GM23338 (cell line): ENCODE results near the gene FHL1. TPM values are rescaled to one million over a fixed set of nuclear protein-coding genes. Genes with fewer than 3 reads are reported as not detected.

ENCODE experiments used
- ATAC-seq: fragments of 200-7000 bp; cut with Tn5 transposase; 3 replicates; pipeline ENCODE4 v1.9.1; 2020
- DNase-seq: peaks from one replicate; pipeline ENCODE4 v3.0.0-alpha.2; 2015; ENCODE audit warnings: low spot score
- H2AFZ ChIP-seq: fragments of 200-600 bp; sonication (generic); 2 replicates; pipeline ENCODE4 v1.8.0; 2016; ENCODE audit warnings: antibody characterized with exemption, mild to moderate bottlenecking, moderate library complexity
- H3F3A ChIP-seq: fragments of 200-600 bp; sonication (generic); replicated peaks from 2 replicates; pipeline ENCODE4 v1.8.0; 2017; ENCODE audit warnings: antibody characterized with exemption, mixed run types, low read depth
- H3K27ac ChIP-seq: fragments of 200-600 bp; sonication (generic); 2 replicates; pipeline ENCODE4 v1.6.1; 2016; ENCODE audit warnings: low read depth
- H3K27me3 ChIP-seq: fragments of 200-600 bp; sonication (generic); 2 replicates; pipeline ENCODE4 v1.8.0; 2016; ENCODE audit warnings: mild to moderate bottlenecking, mixed run types, moderate library complexity; ENCODE audit not compliant: insufficient read depth
- H3K36me3 ChIP-seq: fragments of 200-600 bp; sonication (generic); 2 replicates; pipeline ENCODE4 v1.8.0; 2016; ENCODE audit warnings: mild to moderate bottlenecking; ENCODE audit not compliant: insufficient read depth
- H3K4me1 ChIP-seq: fragments of 200-600 bp; sonication (generic); 2 replicates; pipeline ENCODE4 v1.8.0; 2016; ENCODE audit warnings: mild to moderate bottlenecking, moderate library complexity; ENCODE audit not compliant: insufficient read depth
- H3K4me2 ChIP-seq: fragments of 200-600 bp; sonication (generic); 2 replicates; pipeline ENCODE4 v1.7.1; 2017; ENCODE audit warnings: mixed run types
- H3K4me3 ChIP-seq: fragments of 200-600 bp; sonication (generic); 2 replicates; pipeline ENCODE4 v1.6.1; 2016; ENCODE audit warnings: mixed run types
- H3K79me2 ChIP-seq: fragments of 200-600 bp; sonication (generic); replicated peaks from 2 replicates; pipeline ENCODE4 v1.8.0; 2017; ENCODE audit warnings: mild to moderate bottlenecking; ENCODE audit not compliant: insufficient read depth
- H3K9me2 ChIP-seq: fragments of 200-600 bp; sonication (generic); 2 replicates; pipeline ENCODE4 v1.8.0; 2017; ENCODE audit not compliant: insufficient read depth
- H4K20me1 ChIP-seq: fragments of 200-600 bp; sonication (generic); replicated peaks from 2 replicates; pipeline ENCODE4 v1.8.0; 2017; ENCODE audit warnings: mild to moderate bottlenecking; ENCODE audit not compliant: insufficient read depth
- H3K27ac Mint-ChIP-seq: 2 replicates; pipeline ENCODE4 v1.8.0; 2020; ENCODE audit warnings: inconsistent platforms, mild to moderate bottlenecking, moderate library complexity, mixed read lengths
- H3K27me3 Mint-ChIP-seq: 3 replicates; pipeline ENCODE4 v1.8.0; 2022; ENCODE audit warnings: low read depth, mild to moderate bottlenecking, moderate library complexity, mixed read lengths, inconsistent platforms; ENCODE audit not compliant: insufficient read depth, poor library complexity
- H3K36me3 Mint-ChIP-seq: 3 replicates; pipeline ENCODE4 v1.8.0; 2021; ENCODE audit warnings: low read depth, mild to moderate bottlenecking, inconsistent platforms, moderate library complexity, mixed read lengths
- H3K4me1 Mint-ChIP-seq: 3 replicates; pipeline ENCODE4 v1.8.0; 2020; ENCODE audit warnings: mild to moderate bottlenecking, inconsistent platforms, mixed read lengths
- H3K4me3 Mint-ChIP-seq: 3 replicates; pipeline ENCODE4 v1.8.0; 2021; ENCODE audit warnings: moderate library complexity, mild to moderate bottlenecking, inconsistent platforms, mixed read lengths
- H3K9me3 Mint-ChIP-seq: 3 replicates; pipeline ENCODE4 v1.8.0; 2020; ENCODE audit warnings: moderate library complexity, mild to moderate bottlenecking, inconsistent platforms, mixed read lengths
- CREB1 ChIP-seq: fragments of 250-450 bp; sonication (Bioruptor Pico); IDR thresholded peaks from 2 replicates; pipeline ENCODE4 v1.5.0; 2020; ENCODE audit warnings: low read depth, mild to moderate bottlenecking, moderate library complexity
- EZH2 ChIP-seq: fragments of 200-600 bp; sonication (generic); IDR thresholded peaks from one replicate; pipeline ENCODE4 v1.8.0; 2017; ENCODE audit warnings: antibody characterized with exemption, mild to moderate bottlenecking, low read depth; ENCODE audit not compliant: unreplicated experiment
- EZH2phosphoT487 ChIP-seq: fragments of 200-600 bp; sonication (generic); IDR thresholded peaks from one replicate; pipeline ENCODE4 v1.8.1; 2018; ENCODE audit warnings: antibody characterized with exemption; ENCODE audit not compliant: unreplicated experiment
- JUNB ChIP-seq: IDR thresholded peaks from one replicate; pipeline ENCODE4 v1.6.1; 2016; ENCODE audit warnings: antibody characterized with exemption; ENCODE audit not compliant: unreplicated experiment
- NANOG ChIP-seq: IDR thresholded peaks from 2 replicates; pipeline ENCODE4 v1.6.1; 2016; ENCODE audit warnings: antibody characterized with exemption, borderline replicate concordance
- ZNF114 ChIP-seq: fragments of 250-450 bp; sonication (Bioruptor Pico); IDR thresholded peaks from 2 replicates; pipeline ENCODE4 v1.5.0; 2020; ENCODE audit warnings: mild to moderate bottlenecking, moderate library complexity
- ZNF331 ChIP-seq: fragments of 250-450 bp; sonication (Bioruptor Pico); IDR thresholded peaks from 2 replicates; pipeline ENCODE4 v1.5.0; 2020; ENCODE audit warnings: low read depth, mild to moderate bottlenecking, moderate library complexity
- polyA plus RNA-seq: library from polyadenylated mRNA; unstranded; fragments of >200 nt; fragmentation: Nextera tagmentation; extraction: Ambion mirVana; gene quantifications from 2 replicates; pipeline ENCODE4 v1.2.1, GENCODE V29; 2016
- total RNA-seq: library from RNA; depleted of rRNA; stranded (reverse); fragments of >200 nt; shearing (Covaris generic); gene quantifications from 2 replicates; pipeline ENCODE4 v1.2.3, GENCODE V29; 2014
- TF ChIP-seq, protein P1 (sequence below), 2 experiments: fragments of 200-600 bp in 1 of 2; sonication (generic) in 1 of 2; conservative IDR thresholded peaks; 2 replicates each; pipeline versions ENCODE4 v1.5.1 to v1.6.1; 2016 to 2017; ENCODE audit warnings: antibody characterized with exemption in 2 of 2, low read depth in 2 of 2, mild to moderate bottlenecking in 2 of 2, moderate library complexity in 1 of 2
- TF ChIP-seq, protein P2 (sequence below): fragments of 250-450 bp; sonication (Bioruptor Pico); IDR thresholded peaks from 2 replicates; pipeline ENCODE4 v1.5.0; 2020; ENCODE audit warnings: mild to moderate bottlenecking, moderate library complexity
- TF ChIP-seq, protein P3 (sequence below): IDR thresholded peaks from 2 replicates; pipeline ENCODE4 v1.6.1; 2016; ENCODE audit warnings: antibody characterized with exemption

The FHL1 gene
- total and polyA plus RNA-seq, 2 experiments from 2014 or later, result 47.9 to 60.4 TPM

DNA sequence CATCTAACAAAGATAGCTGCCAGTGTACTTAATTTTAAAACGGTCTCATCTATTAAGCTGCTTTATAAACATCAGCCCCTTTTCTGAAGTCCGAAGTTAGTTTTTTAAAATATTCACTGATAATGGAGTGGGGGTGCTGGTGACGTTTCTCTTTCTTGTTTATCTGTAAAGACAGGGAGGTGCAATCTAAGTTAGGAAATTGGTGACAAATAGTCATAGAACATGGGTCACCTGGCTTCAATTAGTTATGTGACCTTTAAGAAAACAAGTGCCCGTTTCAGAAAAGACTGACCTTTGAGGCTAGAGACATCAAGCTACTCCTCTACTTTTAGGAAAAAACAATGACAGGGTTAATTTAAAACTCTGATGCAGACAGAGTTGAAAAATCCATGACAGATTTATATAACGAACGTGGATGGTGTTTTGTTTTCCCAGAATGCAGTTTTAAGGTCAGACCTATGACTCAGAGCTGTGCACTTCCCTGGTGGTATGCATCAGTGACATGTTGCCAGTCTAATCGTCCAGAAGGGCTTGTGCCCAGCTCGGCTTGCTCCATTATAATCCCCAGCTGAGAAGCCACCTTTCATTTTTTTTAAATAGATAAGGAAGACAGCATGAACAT is 38.2 kb downstream of the FHL1 start:
- Histone ChIP-seq H3K4me2 (no peak overlapping the region), H3K4me3 (no peak overlapping the region), H3K27me3 (no peaks in the 10 kb centered on the region), H4K20me1 (no peaks in the 10 kb centered on the region), H3K9me2 (no peaks in the 10 kb centered on the region), H3K27ac (no peak overlapping the region), H3K36me3 (no peaks in the 10 kb centered on the region), H2AFZ (no peak overlapping the region), H3F3A (no peaks in the 10 kb centered on the region), H3K79me2 (no peaks in the 10 kb centered on the region), H3K4me1 (no peaks in the 10 kb centered on the region)
- Mint-ChIP-seq H3K27ac (no peak overlapping the region), H3K4me1 (no peaks in the 10 kb centered on the region), H3K36me3 (no peaks in the 10 kb centered on the region), H3K9me3 (no peaks in the 10 kb centered on the region), H3K27me3 (peaks cover 2% of the 10 kb centered on the region), H3K4me3 (no peak overlapping the region)
- ATAC-seq (no peak), DNase-seq (no peak)
- TF ChIP-seq EZH2 (no peak), ZNF331 (CRISPR knock-in tag) (no peak)
- TF ChIP-seq, protein P1, sequence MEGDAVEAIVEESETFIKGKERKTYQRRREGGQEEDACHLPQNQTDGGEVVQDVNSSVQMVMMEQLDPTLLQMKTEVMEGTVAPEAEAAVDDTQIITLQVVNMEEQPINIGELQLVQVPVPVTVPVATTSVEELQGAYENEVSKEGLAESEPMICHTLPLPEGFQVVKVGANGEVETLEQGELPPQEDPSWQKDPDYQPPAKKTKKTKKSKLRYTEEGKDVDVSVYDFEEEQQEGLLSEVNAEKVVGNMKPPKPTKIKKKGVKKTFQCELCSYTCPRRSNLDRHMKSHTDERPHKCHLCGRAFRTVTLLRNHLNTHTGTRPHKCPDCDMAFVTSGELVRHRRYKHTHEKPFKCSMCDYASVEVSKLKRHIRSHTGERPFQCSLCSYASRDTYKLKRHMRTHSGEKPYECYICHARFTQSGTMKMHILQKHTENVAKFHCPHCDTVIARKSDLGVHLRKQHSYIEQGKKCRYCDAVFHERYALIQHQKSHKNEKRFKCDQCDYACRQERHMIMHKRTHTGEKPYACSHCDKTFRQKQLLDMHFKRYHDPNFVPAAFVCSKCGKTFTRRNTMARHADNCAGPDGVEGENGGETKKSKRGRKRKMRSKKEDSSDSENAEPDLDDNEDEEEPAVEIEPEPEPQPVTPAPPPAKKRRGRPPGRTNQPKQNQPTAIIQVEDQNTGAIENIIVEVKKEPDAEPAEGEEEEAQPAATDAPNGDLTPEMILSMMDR (conservative IDR thresholded peaks at IDR 0.05; ENCODE audit: low read depth in 2 of 2), result no peak

DNA sequence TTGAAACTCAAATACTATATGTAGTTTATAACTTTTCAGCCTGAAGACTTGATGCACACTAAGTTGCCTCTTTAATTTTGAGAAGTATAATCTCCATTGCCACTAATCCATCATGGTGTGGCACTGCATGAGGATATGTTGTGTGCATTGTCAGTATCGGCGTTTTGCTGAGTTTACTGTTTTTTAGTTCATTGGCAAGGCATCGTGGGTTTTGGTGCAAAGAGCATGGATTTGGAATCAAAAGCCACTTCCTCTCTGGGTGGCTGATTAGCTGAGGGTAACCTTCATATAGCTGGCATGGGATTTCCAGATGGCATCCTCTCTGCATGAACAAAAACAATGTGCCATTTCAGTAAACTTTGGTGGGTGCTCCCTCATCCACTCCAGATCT is 38.7 kb downstream of the FHL1 start:
- Histone ChIP-seq H3F3A (no peaks in the 10 kb centered on the region), H3K4me2 (no peak overlapping the region), H3K4me1 (no peaks in the 10 kb centered on the region), H3K36me3 (no peaks in the 10 kb centered on the region), H3K27me3 (no peaks in the 10 kb centered on the region), H2AFZ (no peak overlapping the region), H3K27ac (no peak overlapping the region), H3K79me2 (no peaks in the 10 kb centered on the region), H4K20me1 (no peaks in the 10 kb centered on the region), H3K9me2 (no peaks in the 10 kb centered on the region), H3K4me3 (no peak overlapping the region)
- Mint-ChIP-seq H3K4me1 (no peaks in the 10 kb centered on the region), H3K4me3 (no peak overlapping the region), H3K9me3 (no peaks in the 10 kb centered on the region), H3K36me3 (no peaks in the 10 kb centered on the region), H3K27ac (no peak overlapping the region), H3K27me3 (peaks cover 2% of the 10 kb centered on the region)
- ATAC-seq (no peak), DNase-seq (no peak)
- TF ChIP-seq JUNB, result no peak
- TF ChIP-seq, protein P1 (conservative IDR thresholded peaks at IDR 0.05; ENCODE audit: low read depth in 2 of 2), result no peak
- TF ChIP-seq ZNF114 (CRISPR knock-in tag), result no peak
- TF ChIP-seq ZNF331 (CRISPR knock-in tag), result no peak
- TF ChIP-seq CREB1 (CRISPR knock-in tag), result no peak
- TF ChIP-seq NANOG, result no peak
- TF ChIP-seq, protein P2, sequence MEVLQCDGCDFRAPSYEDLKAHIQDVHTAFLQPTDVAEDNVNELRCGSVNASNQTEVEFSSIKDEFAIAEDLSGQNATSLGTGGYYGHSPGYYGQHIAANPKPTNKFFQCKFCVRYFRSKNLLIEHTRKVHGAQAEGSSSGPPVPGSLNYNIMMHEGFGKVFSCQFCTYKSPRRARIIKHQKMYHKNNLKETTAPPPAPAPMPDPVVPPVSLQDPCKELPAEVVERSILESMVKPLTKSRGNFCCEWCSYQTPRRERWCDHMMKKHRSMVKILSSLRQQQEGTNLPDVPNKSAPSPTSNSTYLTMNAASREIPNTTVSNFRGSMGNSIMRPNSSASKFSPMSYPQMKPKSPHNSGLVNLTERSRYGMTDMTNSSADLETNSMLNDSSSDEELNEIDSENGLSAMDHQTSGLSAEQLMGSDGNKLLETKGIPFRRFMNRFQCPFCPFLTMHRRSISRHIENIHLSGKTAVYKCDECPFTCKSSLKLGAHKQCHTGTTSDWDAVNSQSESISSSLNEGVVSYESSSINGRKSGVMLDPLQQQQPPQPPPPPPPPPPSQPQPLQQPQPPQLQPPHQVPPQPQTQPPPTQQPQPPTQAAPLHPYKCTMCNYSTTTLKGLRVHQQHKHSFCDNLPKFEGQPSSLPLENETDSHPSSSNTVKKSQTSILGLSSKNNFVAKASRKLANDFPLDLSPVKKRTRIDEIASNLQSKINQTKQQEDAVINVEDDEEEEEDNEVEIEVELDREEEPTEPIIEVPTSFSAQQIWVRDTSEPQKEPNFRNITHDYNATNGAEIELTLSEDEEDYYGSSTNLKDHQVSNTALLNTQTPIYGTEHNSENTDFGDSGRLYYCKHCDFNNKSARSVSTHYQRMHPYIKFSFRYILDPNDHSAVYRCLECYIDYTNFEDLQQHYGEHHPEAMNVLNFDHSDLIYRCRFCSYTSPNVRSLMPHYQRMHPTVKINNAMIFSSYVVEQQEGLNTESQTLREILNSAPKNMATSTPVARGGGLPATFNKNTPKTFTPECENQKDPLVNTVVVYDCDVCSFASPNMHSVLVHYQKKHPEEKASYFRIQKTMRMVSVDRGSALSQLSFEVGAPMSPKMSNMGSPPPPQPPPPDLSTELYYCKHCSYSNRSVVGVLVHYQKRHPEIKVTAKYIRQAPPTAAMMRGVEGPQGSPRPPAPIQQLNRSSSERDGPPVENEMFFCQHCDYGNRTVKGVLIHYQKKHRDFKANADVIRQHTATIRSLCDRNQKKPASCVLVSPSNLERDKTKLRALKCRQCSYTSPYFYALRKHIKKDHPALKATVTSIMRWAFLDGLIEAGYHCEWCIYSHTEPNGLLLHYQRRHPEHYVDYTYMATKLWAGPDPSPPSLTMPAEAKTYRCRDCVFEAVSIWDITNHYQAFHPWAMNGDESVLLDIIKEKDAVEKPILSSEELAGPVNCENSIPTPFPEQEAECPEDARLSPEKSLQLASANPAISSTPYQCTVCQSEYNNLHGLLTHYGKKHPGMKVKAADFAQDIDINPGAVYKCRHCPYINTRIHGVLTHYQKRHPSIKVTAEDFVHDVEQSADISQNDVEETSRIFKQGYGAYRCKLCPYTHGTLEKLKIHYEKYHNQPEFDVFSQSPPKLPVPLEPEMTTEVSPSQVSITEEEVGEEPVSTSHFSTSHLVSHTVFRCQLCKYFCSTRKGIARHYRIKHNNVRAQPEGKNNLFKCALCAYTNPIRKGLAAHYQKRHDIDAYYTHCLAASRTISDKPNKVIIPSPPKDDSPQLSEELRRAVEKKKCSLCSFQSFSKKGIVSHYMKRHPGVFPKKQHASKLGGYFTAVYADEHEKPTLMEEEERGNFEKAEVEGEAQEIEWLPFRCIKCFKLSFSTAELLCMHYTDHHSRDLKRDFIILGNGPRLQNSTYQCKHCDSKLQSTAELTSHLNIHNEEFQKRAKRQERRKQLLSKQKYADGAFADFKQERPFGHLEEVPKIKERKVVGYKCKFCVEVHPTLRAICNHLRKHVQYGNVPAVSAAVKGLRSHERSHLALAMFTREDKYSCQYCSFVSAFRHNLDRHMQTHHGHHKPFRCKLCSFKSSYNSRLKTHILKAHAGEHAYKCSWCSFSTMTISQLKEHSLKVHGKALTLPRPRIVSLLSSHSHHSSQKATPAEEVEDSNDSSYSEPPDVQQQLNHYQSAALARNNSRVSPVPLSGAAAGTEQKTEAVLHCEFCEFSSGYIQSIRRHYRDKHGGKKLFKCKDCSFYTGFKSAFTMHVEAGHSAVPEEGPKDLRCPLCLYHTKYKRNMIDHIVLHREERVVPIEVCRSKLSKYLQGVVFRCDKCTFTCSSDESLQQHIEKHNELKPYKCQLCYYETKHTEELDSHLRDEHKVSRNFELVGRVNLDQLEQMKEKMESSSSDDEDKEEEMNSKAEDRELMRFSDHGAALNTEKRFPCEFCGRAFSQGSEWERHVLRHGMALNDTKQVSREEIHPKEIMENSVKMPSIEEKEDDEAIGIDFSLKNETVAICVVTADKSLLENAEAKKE (CRISPR knock-in tag), result no peak
- TF ChIP-seq, protein P3, sequence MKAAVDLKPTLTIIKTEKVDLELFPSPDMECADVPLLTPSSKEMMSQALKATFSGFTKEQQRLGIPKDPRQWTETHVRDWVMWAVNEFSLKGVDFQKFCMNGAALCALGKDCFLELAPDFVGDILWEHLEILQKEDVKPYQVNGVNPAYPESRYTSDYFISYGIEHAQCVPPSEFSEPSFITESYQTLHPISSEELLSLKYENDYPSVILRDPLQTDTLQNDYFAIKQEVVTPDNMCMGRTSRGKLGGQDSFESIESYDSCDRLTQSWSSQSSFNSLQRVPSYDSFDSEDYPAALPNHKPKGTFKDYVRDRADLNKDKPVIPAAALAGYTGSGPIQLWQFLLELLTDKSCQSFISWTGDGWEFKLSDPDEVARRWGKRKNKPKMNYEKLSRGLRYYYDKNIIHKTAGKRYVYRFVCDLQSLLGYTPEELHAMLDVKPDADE, result no peak
- TF ChIP-seq EZH2phosphoT487, result no peak
